HCT116 (cell line): ENCODE results near the gene PRKCA. TPM values are rescaled to one million over a fixed set of nuclear protein-coding genes. Genes with fewer than 3 reads are reported as not detected.

ENCODE experiments used
- ATAC-seq: fragments of 200-7000 bp; cut with Tn5 transposase; 2 replicates; pipeline ENCODE4 v1.9.1; 2020; ENCODE audit warnings: mild to moderate bottlenecking, moderate library complexity
- BruUV-seq: library from RNA; stranded (reverse); fragments of 400-500 nt; replicated peaks from 2 replicates; lab custom pipeline; 2021; lab: Mats Ljungman, UMichigan
- CTCF ChIA-PET: fragments of 300-600 bp; sonication (Branson Sonifier 250); formaldehyde crosslinking; loops from one replicate; lab custom pipeline; 2021; ENCODE audit warnings: antibody characterized with exemption; lab: Charles Lee
- POLR2A ChIA-PET: fragments of 300-600, 350-600 bp; sonication (Branson Sonifier 250); formaldehyde crosslinking; loops from one replicate; lab custom pipeline; 2021; ENCODE audit warnings: antibody characterized with exemption; lab: Charles Lee
- RAD21 ChIA-PET, 2 experiments: fragments of 300-600 bp; sonication (Branson Sonifier 250); formaldehyde crosslinking; loops; one replicate each; lab custom pipeline; 2023; ENCODE audit warnings: low total read pairs in 2 of 2; ENCODE audit not compliant: uncharacterized antibody in 2 of 2, unreplicated experiment in 2 of 2, low non-redundant PET in 1 of 2; lab: Charles Lee
- DNase-seq: peaks from one replicate; pipeline ENCODE4 v3.0.0-alpha.2; 2010; ENCODE audit warnings: low read depth, low spot score
- H2AFZ ChIP-seq: fragments of 200-600 bp; shearing (Covaris generic), sonication (generic); 2 replicates; pipeline ENCODE4 v1.6.1; 2017; ENCODE audit warnings: low read depth, mixed run types, mixed read lengths, antibody characterized with exemption, low read length; ENCODE audit not compliant: poor library complexity, severe bottlenecking
- H3K27ac ChIP-seq: 2 replicates; pipeline ENCODE4 v1.5.1; 2012; ENCODE audit warnings: low read depth, low read length
- H3K27me3 ChIP-seq: fragments of 200-600 bp; sonication (generic); 2 replicates; pipeline ENCODE4 v1.6.1; 2016; ENCODE audit warnings: mixed run types, low read length, mixed read lengths; ENCODE audit not compliant: insufficient read depth
- H3K36me3 ChIP-seq, 2 experiments: fragments of 200-500 bp in 1 of 2; fragments of 200-600 bp in 1 of 2; sonication (Bioruptor generic) in 1 of 2; sonication (generic) in 1 of 2; 2 replicates each; pipeline versions ENCODE4 v1.5.1 to v1.6.1; 2014 to 2016; ENCODE audit warnings: low read length in 2 of 2, inconsistent platforms in 1 of 2, mixed read lengths in 1 of 2, mixed run types in 1 of 2; ENCODE audit not compliant: insufficient read depth in 2 of 2, control insufficient read depth in 1 of 2
- H3K4me1 ChIP-seq, 2 experiments: fragments of 200-600 bp in 1 of 2; sonication (generic) in 1 of 2; 2 replicates each; pipeline versions ENCODE4 v1.5.1 to v1.6.1; 2012 to 2017; ENCODE audit warnings: low read length in 2 of 2, inconsistent platforms in 1 of 2, mild to moderate bottlenecking in 1 of 2, mixed read lengths in 1 of 2, mixed run types in 1 of 2, moderate library complexity in 1 of 2; ENCODE audit not compliant: insufficient read depth in 2 of 2, control insufficient read depth in 1 of 2
- H3K4me2 ChIP-seq: fragments of 200-600 bp; sonication (generic); 2 replicates; pipeline ENCODE4 v1.6.1; 2017; ENCODE audit warnings: mixed run types, low read length, mixed read lengths
- H3K4me3 ChIP-seq, 2 experiments: fragments of 200-600 bp in 1 of 2; sonication (generic) in 1 of 2; replicated peaks in 1 of 2; 2 replicates each; pipeline ENCODE4 v1.5.1; 2011 to 2016; ENCODE audit warnings: low read length in 2 of 2, control low read depth in 1 of 2, low read depth in 1 of 2, mild to moderate bottlenecking in 1 of 2, mixed read lengths in 1 of 2, mixed run types in 1 of 2
- H3K79me2 ChIP-seq: fragments of 200-600 bp; sonication (generic); 2 replicates; pipeline ENCODE4 v1.6.1; 2017; ENCODE audit warnings: mild to moderate bottlenecking, mixed run types, low read length, moderate library complexity, mixed read lengths; ENCODE audit not compliant: insufficient read depth
- H3K9ac ChIP-seq: fragments of 200-600 bp; sonication (generic); 2 replicates; pipeline ENCODE4 v1.6.1; 2016; ENCODE audit warnings: low read length, mixed read lengths
- H3K9me2 ChIP-seq: fragments of 200-600 bp; sonication (generic), shearing (Covaris generic); 2 replicates; pipeline ENCODE4 v1.6.1; 2017; ENCODE audit warnings: mixed run types, mild to moderate bottlenecking, moderate library complexity; ENCODE audit not compliant: insufficient read depth
- H3K9me3 ChIP-seq, 2 experiments: fragments of 200-500 bp in 1 of 2; fragments of 200-600 bp in 1 of 2; sonication (Bioruptor generic) in 1 of 2; sonication (generic) in 1 of 2; 2 replicates each; pipeline ENCODE4 v1.6.1; 2014 to 2017; ENCODE audit warnings: low read length in 2 of 2, mixed read lengths in 2 of 2, inconsistent platforms in 1 of 2, low read depth in 1 of 2, mild to moderate bottlenecking in 1 of 2, mixed run types in 1 of 2, moderate library complexity in 1 of 2; ENCODE audit not compliant: control insufficient read depth in 1 of 2, insufficient read depth in 1 of 2
- H4K20me1 ChIP-seq: fragments of 200-600 bp; sonication (generic), shearing (Covaris generic); 2 replicates; pipeline ENCODE4 v1.6.1; 2017; ENCODE audit warnings: mixed run types, mild to moderate bottlenecking, moderate library complexity; ENCODE audit not compliant: insufficient read depth
- CBX3 ChIP-seq: IDR thresholded peaks from 2 replicates; pipeline ENCODE4 v1.6.1; 2012; ENCODE audit warnings: low read depth
- CEBPB ChIP-seq: IDR thresholded peaks from 2 replicates; pipeline ENCODE4 v1.6.1; 2012; ENCODE audit warnings: low read depth
- ELF1 ChIP-seq: IDR thresholded peaks from 2 replicates; pipeline ENCODE4 v1.6.1; 2012; ENCODE audit warnings: low read depth, borderline replicate concordance
- EZH2 ChIP-seq: fragments of 200-600 bp; sonication (generic); IDR thresholded peaks from 2 replicates; pipeline ENCODE4 v1.6.1; 2017; ENCODE audit warnings: antibody characterized with exemption, mixed run types
- EZH2phosphoT487 ChIP-seq: fragments of 200-600 bp; IDR thresholded peaks from 2 replicates; pipeline ENCODE4 v1.6.1; 2018; ENCODE audit warnings: antibody characterized with exemption, borderline replicate concordance
- FOSL1 ChIP-seq: IDR thresholded peaks from 2 replicates; pipeline ENCODE4 v1.6.1; 2012; ENCODE audit warnings: low read depth
- JUND ChIP-seq: IDR thresholded peaks from 2 replicates; pipeline ENCODE4 v1.6.1; 2012
- POLR2AphosphoS5 ChIP-seq: IDR thresholded peaks from 2 replicates; pipeline ENCODE4 v1.6.1; 2011; ENCODE audit warnings: mild to moderate bottlenecking, low read depth, low read length, moderate library complexity
- RAD21 ChIP-seq: IDR thresholded peaks from 2 replicates; pipeline ENCODE4 v1.6.1; 2012; ENCODE audit warnings: low read depth, mild to moderate bottlenecking
- SIN3A ChIP-seq: IDR thresholded peaks from 2 replicates; pipeline ENCODE4 v1.6.1; 2012; ENCODE audit warnings: low read depth
- SP1 ChIP-seq: IDR thresholded peaks from 2 replicates; pipeline ENCODE4 v1.6.1; 2012; ENCODE audit warnings: low read depth
- SRF ChIP-seq: IDR thresholded peaks from 2 replicates; pipeline ENCODE4 v1.6.1; 2012; ENCODE audit warnings: low read depth
- TCF7L2 ChIP-seq: IDR thresholded peaks from 2 replicates; pipeline ENCODE4 v1.7.0; 2011; ENCODE audit warnings: borderline replicate concordance, inconsistent platforms; ENCODE audit not compliant: insufficient read depth, insufficient read length; ENCODE audit errors: extremely low read depth
- YY1 ChIP-seq: IDR thresholded peaks from 2 replicates; pipeline ENCODE4 v1.6.1; 2011; ENCODE audit warnings: low read length, low read depth, moderate library complexity, mild to moderate bottlenecking; ENCODE audit not compliant: insufficient replicate concordance; ENCODE audit errors: extremely low read depth
- ZNF274 ChIP-seq: fragments of 200-500 bp; sonication (Bioruptor generic); IDR thresholded peaks from 2 replicates; pipeline ENCODE4 v1.6.1; 2014; ENCODE audit warnings: mild to moderate bottlenecking, low read depth, low read length, inconsistent platforms
- intact Hi-C: fragments of 100-400 bp; cut with micrococcal nuclease; formaldehyde crosslinking; loops from 2 replicates; pipeline ENCODE4 v1.10.0; 2022
- total RNA-seq: library from RNA; stranded (reverse); gene quantifications from one replicate; pipeline ENCODE4 v1.2.1, GENCODE V29; 2021; ENCODE audit not compliant: unreplicated experiment
- TF ChIP-seq, protein P1 (sequence below): IDR thresholded peaks from 2 replicates; pipeline ENCODE4 v1.6.1; 2012; ENCODE audit warnings: low read depth
- TF ChIP-seq, protein P2 (sequence below): IDR thresholded peaks from 2 replicates; pipeline ENCODE4 v1.6.1; 2012
- TF ChIP-seq, protein P3 (sequence below): IDR thresholded peaks from 2 replicates; pipeline ENCODE4 v1.6.1; 2012
- TF ChIP-seq, protein P4 (sequence below): IDR thresholded peaks from 2 replicates; pipeline ENCODE4 v1.6.1; 2011; ENCODE audit warnings: mild to moderate bottlenecking, low read length, moderate library complexity; ENCODE audit not compliant: insufficient replicate concordance; ENCODE audit errors: extremely low read depth

Gene PRKCA
- total RNA-seq, 1 experiment from 2014 or later, result 18.8 TPM

DNA sequence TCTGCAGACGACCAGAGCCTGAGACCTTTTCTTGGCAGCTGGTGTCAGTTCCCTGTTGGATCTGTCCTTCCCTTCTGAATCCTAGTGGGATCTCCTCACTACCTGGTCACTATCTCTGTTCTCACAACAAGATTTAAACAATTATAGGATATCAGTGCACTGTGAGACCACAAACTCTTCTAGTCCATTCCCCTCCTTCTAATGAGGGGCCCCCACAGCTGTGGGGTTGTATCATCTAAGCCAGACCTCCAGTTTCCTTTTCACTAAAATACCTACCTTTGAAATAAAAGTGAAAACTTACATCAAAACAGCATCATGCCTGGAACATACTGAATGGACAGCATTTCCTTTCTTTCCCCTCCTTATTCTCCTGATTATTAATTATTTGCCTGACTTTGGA lies 233.2 kb downstream of the PRKCA start (continued):
- TF ChIP-seq, protein P1, sequence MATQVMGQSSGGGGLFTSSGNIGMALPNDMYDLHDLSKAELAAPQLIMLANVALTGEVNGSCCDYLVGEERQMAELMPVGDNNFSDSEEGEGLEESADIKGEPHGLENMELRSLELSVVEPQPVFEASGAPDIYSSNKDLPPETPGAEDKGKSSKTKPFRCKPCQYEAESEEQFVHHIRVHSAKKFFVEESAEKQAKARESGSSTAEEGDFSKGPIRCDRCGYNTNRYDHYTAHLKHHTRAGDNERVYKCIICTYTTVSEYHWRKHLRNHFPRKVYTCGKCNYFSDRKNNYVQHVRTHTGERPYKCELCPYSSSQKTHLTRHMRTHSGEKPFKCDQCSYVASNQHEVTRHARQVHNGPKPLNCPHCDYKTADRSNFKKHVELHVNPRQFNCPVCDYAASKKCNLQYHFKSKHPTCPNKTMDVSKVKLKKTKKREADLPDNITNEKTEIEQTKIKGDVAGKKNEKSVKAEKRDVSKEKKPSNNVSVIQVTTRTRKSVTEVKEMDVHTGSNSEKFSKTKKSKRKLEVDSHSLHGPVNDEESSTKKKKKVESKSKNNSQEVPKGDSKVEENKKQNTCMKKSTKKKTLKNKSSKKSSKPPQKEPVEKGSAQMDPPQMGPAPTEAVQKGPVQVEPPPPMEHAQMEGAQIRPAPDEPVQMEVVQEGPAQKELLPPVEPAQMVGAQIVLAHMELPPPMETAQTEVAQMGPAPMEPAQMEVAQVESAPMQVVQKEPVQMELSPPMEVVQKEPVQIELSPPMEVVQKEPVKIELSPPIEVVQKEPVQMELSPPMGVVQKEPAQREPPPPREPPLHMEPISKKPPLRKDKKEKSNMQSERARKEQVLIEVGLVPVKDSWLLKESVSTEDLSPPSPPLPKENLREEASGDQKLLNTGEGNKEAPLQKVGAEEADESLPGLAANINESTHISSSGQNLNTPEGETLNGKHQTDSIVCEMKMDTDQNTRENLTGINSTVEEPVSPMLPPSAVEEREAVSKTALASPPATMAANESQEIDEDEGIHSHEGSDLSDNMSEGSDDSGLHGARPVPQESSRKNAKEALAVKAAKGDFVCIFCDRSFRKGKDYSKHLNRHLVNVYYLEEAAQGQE, result no peak
- no peak for TF ChIP-seq CEBPB
- TF ChIP-seq, protein P2, sequence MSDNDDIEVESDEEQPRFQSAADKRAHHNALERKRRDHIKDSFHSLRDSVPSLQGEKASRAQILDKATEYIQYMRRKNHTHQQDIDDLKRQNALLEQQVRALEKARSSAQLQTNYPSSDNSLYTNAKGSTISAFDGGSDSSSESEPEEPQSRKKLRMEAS, result no peak
- TF ChIP-seq RAD21, result no peak
- TF ChIP-seq YY1, result no peak
- TF ChIP-seq SRF, result no peak
- TF ChIP-seq POLR2AphosphoS5, result no peak
- TF ChIP-seq, protein P3, sequence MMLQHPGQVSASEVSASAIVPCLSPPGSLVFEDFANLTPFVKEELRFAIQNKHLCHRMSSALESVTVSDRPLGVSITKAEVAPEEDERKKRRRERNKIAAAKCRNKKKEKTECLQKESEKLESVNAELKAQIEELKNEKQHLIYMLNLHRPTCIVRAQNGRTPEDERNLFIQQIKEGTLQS, result no peak
- no peak for TF ChIP-seq CBX3

DNA sequence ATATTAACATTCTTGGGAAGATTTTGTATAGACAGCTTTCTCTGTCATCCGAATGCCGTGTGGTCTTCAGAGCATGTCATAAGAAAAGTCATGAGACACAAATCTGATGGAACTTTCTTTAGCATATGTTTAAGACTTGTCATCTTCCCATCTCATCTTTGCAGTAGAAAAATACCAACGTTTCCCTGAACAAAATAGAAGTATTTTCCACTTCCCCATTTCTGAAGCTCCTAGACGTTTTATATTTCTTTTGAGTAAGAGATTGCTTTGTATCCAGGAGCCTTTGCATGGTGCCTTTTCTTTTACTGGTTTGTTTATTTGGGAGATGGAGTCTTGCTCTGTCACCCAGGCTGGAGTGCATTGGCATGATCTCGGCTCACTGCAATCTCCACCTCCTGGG lies 235.1 kb downstream of the PRKCA start:
- H2AFZ ChIP-seq, result no peak overlapping the region
- no peaks in the 10 kb centered on the region for H3K4me1 ChIP-seq
- H3K79me2 ChIP-seq, result no peaks in the 10 kb centered on the region
- no peaks in the 10 kb centered on the region for H3K9me3 ChIP-seq
- H3K4me2 ChIP-seq, result no peak overlapping the region
- ChIA-PET RAD21 (no interaction called here), POLR2A (no interaction called here), CTCF (interaction anchor here (1.0 kb wide), 1 partner anchor 13 kb away, joined by 3 read pairs; no protein-coding TSS in a partner anchor)
- BruUV-seq, result no TSS peak
- ATAC-seq (no peak), DNase-seq (no peak)
- no peak overlapping the region for H3K4me3 ChIP-seq
- H3K9me2 ChIP-seq, result no peaks in the 10 kb centered on the region
- no peak overlapping the region for H3K27ac ChIP-seq
- no peaks in the 10 kb centered on the region for H3K27me3 ChIP-seq
- no peaks in the 10 kb centered on the region for H3K36me3 ChIP-seq
- intact Hi-C loops, result no loop called here
- no peak overlapping the region for H3K9ac ChIP-seq
- H4K20me1 ChIP-seq, result no peaks in the 10 kb centered on the region
- TF ChIP-seq SIN3A, result no peak
- TF ChIP-seq TCF7L2, result no peak
- no peak for TF ChIP-seq EZH2phosphoT487
- no peak for TF ChIP-seq FOSL1
- no peak for TF ChIP-seq JUND
- no peak for TF ChIP-seq EZH2
- no peak for TF ChIP-seq POLR2AphosphoS5
- TF ChIP-seq YY1, result no peak
- TF ChIP-seq, protein P4, sequence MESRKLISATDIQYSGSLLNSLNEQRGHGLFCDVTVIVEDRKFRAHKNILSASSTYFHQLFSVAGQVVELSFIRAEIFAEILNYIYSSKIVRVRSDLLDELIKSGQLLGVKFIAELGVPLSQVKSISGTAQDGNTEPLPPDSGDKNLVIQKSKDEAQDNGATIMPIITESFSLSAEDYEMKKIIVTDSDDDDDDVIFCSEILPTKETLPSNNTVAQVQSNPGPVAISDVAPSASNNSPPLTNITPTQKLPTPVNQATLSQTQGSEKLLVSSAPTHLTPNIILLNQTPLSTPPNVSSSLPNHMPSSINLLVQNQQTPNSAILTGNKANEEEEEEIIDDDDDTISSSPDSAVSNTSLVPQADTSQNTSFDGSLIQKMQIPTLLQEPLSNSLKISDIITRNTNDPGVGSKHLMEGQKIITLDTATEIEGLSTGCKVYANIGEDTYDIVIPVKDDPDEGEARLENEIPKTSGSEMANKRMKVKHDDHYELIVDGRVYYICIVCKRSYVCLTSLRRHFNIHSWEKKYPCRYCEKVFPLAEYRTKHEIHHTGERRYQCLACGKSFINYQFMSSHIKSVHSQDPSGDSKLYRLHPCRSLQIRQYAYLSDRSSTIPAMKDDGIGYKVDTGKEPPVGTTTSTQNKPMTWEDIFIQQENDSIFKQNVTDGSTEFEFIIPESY, result no peak
- no peak for TF ChIP-seq SP1
- TF ChIP-seq ELF1, result no peak
- TF ChIP-seq, protein P3, result no peak
- TF ChIP-seq ZNF274, result no peak
